SHP77 (cell line): ENCODE measurements around the gene ARID4A.
"Not testable (repeated sequence)": the region's sequence is repeated elsewhere in the genome, so short reads cannot be mapped to it uniquely, and the experiment has no call there.

ENCODE experiments used
- DNase-seq, 2 experiments: peaks; one replicate each; lab custom pipeline; 2025; lab: John Stamatoyannopoulos, UW

Gene ARID4A

GRCh38 chr14:58362798-58363412 is 64.5 kb downstream of the ARID4A start:
- peak; percentile 13 to 35 for DNase-seq

DNA sequence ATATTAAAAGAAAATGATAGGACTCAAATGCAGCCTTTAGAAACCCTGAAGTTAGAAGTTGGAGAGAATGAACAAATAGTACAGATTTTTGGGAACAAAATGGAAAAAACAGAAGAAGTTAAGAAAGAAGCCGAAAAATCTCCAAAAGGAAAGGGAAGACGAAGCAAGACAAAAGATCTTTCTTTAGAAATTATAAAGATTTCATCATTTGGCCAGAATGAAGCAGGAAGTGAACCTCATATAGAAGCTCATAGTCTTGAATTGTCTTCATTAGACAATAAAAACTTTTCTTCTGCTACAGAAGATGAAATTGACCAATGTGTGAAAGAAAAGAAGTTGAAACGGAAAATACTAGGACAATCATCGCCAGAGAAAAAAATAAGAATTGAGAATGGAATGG is 66.0 kb downstream of the ARID4A start:
- DNase-seq = no peak

GRCh38 chr14:58367296-58367695 is 68.9 kb downstream of the ARID4A start:
- no peak for DNase-seq

GRCh38 chr14:58368956-58369355 is 70.6 kb downstream of the ARID4A start:
- no peak for DNase-seq

- no peak for DNase-seq
Measured at GRCh38 chr14:58376791-58377190, 78.4 kb downstream of the ARID4A start.

DNA sequence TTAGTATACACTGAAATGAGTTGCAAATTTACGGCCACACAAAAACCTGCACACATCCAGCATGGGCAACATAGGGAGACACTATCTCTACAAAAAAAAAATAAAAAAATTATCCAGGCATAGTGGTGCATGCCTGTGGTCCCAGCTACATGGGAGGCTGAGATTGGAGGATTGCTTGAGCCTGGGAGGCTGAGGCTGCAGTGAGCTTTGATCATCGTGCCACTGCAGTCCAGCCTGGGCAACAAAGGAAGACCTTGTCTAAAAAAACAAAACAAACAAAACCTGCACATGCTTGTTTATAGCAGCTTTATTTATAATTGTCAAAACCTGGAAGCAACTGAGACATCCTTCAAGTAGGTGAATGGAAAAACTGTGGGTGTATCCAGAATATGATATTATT is 92.5 kb downstream of the ARID4A start:
- no peak for DNase-seq

- no peak for DNase-seq
Measured at GRCh38 chr14:58395562-58395811, 97.1 kb downstream of the ARID4A start.

- peak; percentile 5 to 7 for DNase-seq
Measured at GRCh38 chr14:58395812-58396788, 97.7 kb downstream of the ARID4A start, which contains the start of gene TOMM20L. Gene TOMM20L, plus strand, starts transcription at chr14:58395930. Its CDS starts 28 bp downstream, at chr14:58395958.

GRCh38 chr14:58397156-58397555 is 98.8 kb downstream of the ARID4A start:
- DNase-seq = no peak

GRCh38 chr14:58398495-58398894 is 100.1 kb downstream of the ARID4A start:
- DNase-seq = no peak

DNA sequence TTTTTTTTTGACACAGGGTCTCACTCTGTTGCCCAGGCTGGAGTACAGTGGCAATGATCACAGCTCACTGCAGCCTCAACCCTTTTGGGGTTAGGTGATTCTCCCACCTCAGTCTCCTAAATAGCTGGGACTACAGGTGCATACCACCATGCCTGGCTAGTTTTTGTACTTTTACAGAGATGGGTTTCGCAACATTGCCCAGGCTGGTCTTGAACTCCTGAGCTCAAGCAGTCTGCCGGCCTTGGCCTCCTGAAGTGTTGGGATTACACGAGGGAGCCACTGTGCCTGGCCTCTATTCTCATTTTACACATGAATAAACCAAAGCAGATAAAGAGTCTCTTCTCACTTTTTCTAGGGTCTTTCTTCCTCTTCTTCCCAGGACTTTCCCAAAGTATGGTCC is 100.5 kb downstream of the ARID4A start:
- DNase-seq = no peak

- peak; percentile 16 for DNase-seq
Measured at GRCh38 chr14:58401587-58401986, 103.2 kb downstream of the ARID4A start.

GRCh38 chr14:58408681-58409215 is 110.4 kb downstream of the ARID4A start:
- DNase-seq = no peak

DNA sequence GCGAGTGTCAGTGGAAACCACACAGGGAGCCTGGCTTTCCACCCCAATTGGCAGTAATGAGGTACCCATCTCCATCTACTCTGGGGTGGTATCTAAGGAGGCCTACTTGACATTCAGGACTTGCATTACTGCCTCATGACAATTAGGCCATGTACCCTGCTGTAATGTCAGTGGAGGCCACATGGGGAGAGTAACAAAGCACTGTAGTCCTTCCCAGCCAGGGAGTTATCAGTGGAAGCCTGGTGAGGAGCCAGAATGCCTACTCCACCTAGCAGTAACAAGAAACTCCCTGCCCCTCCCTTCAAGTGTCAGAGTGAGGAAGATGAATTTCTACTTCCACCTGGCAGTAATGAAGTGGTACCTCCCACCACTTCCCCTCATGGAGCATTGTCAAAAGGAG is 116.5 kb downstream of the ARID4A start:
- no peak for DNase-seq

- no peak for DNase-seq
Measured at GRCh38 chr14:58415636-58416547, 117.5 kb downstream of the ARID4A start.

DNA sequence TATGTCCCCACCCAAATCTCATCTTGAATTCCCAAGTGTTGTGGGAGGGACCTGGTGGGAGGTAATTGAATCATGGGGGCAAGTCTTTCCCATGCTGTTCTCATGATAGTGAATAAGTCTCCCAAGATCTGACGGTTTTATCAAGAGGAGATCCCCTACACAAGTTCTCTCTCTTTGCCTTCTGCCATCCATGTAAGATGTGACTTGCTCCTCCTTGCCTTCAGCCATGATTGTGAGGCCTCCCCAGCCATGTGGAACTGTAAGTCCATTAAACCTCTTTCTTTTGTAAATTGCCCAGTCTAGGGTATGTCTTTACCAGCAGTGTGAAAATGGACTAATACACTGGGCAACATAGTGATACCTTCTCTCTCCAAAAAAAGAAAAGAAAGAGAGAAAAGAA is 118.6 kb downstream of the ARID4A start:
- DNase-seq = not testable (repeated sequence)
